Right cardiac atrium (tissue), 5 donors: ENCODE data around the gene PGA4. TPM values are rescaled to one million over a fixed set of nuclear protein-coding genes. Genes with fewer than 3 reads are reported as not detected.
"Not testable (repeated sequence)": the region's sequence is repeated elsewhere in the genome, so short reads cannot be mapped to it uniquely, and the experiment has no call there.

Source experiments
- ATAC-seq, 2 donors: fragments of 200-7000 bp; cut with Tn5 transposase; one replicate each; pipeline versions ENCODE4 v1.8.0 to v1.9.1; 2020; ENCODE audit warnings: moderate library complexity in 2 of 2, mild to moderate bottlenecking in 1 of 2
- DNase-seq, 3 donors: peaks; one replicate each; pipeline ENCODE4 v3.0.0-alpha.2; 2020
- H3K27ac ChIP-seq: one replicate; pipeline ENCODE4 v1.5.1; 2013; ENCODE audit warnings: mild to moderate bottlenecking, low read length, control low read depth, moderate library complexity
- H3K27me3 ChIP-seq: one replicate; pipeline ENCODE4 v1.6.1; 2013; ENCODE audit not compliant: control insufficient read depth, insufficient read depth
- H3K4me1 ChIP-seq: one replicate; pipeline ENCODE4 v1.6.1; 2013; ENCODE audit warnings: low read length; ENCODE audit not compliant: control insufficient read depth, insufficient read depth
- H3K4me3 ChIP-seq: one replicate; pipeline ENCODE4 v1.5.1; 2013; ENCODE audit warnings: low read length, control low read depth
- H3K9me3 ChIP-seq: one replicate; pipeline ENCODE4 v1.6.1; 2013; ENCODE audit warnings: low read length; ENCODE audit not compliant: control insufficient read depth
- WGBS: extraction: QIAGEN DNeasy Blood & Tissue Kit; methylation state at CpG from one replicate; pipeline ENCODE4 v1.1.7; 2013; 5-methylcytosine and 5-hydroxymethylcytosine counted together
- intact Hi-C, 4 donors: fragments of 100-400 bp; cut with DNase I; formaldehyde crosslinking; loops; one replicate each; pipeline versions ENCODE4 v1.11.0 to v1.14.0; 2022 to 2023
- polyA plus RNA-seq: library from polyadenylated mRNA; stranded (reverse); fragments of 200-250 nt; gene quantifications from one replicate; pipeline ENCODE4 v1.2.3, GENCODE V29; 2013
- total RNA-seq, 4 donors: library from RNA; stranded (reverse); fragmentation: NEBNext Ultra II Directional; extraction: Animal tissue kit (Norgen Biotek cat#: 25700); gene quantifications; one replicate each; pipeline ENCODE4 v1.2.1, GENCODE V29; 2021
- donor health status: healthy with polysubstance abuse.
- donor health status: DM: no; HTN: yes; CAD: no.
- donor health status: DM: no; HTN: no; CAD: no.
- donor health status: DM: no; HTN: yes; CAD: no; lungs with severe emphysema.
- donor health status: DM: yes; HTN: yes; CAD: no.

Gene PGA4
- total and polyA plus RNA-seq, 5 donors, result 0.71 to 7.4 (median 4.1) TPM

DNA sequence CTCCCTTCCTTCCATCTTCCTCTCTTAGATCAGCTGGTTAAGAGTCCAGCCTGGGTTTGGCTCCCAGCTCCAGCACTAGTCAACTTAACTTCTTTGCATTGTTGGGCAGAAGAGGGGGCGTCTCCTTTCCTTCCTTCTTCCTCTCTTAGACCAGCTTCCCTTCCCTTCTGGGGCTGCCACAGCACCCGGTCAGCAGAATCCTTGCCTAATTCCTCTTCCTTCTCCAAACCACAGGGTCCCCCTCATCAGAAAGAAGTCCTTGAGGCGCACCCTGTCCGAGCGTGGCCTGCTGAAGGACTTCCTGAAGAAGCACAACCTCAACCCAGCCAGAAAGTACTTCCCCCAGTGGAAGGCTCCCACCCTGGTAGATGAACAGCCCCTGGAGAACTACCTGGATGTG, 18.3 kb upstream of the PGA4 start:
- H3K4me1 ChIP-seq, H3K9me3 ChIP-seq, H3K4me3 ChIP-seq, H3K27ac ChIP-seq, intact Hi-C loops, H3K27me3 ChIP-seq, DNase-seq: not testable (repeated sequence)
- peak; percentile 42 to 64 for ATAC-seq
- 73% methylated on average over 2 of the region's 5 CpGs for WGBS

DNA sequence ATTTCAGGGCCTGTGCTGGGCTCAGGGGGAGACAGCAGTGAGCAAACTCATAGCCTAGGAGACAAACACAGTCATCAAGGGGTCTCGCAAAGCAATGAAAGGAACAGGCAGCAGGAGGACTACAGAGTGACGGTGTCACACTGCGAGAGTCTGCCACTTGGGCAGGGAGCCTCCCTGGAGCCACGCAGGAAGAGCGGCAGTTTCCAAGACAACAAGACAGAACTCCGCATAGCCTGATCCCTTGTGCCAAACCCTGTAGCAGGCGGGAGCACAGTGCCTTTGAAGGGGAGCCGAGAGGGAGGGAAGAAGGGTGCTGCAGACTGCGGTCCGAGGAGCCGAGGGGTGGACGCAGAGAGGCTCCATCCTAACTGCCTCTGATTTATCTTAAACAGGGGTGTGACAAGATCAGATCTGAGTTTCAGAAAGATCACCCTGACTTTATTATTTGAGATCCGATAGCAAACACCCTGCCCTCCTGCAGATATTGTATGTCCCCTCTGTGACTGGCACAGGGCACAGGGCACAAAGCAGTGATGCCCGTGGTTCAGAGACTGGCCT, 17.6 kb upstream of the PGA4 start:
- H3K4me1 ChIP-seq, intact Hi-C loops, H3K27ac ChIP-seq, H3K27me3 ChIP-seq, ATAC-seq, H3K9me3 ChIP-seq, DNase-seq, H3K4me3 ChIP-seq: not testable (repeated sequence)
- WGBS, result 55% methylated on average over 14 of the region's 14 CpGs

DNA sequence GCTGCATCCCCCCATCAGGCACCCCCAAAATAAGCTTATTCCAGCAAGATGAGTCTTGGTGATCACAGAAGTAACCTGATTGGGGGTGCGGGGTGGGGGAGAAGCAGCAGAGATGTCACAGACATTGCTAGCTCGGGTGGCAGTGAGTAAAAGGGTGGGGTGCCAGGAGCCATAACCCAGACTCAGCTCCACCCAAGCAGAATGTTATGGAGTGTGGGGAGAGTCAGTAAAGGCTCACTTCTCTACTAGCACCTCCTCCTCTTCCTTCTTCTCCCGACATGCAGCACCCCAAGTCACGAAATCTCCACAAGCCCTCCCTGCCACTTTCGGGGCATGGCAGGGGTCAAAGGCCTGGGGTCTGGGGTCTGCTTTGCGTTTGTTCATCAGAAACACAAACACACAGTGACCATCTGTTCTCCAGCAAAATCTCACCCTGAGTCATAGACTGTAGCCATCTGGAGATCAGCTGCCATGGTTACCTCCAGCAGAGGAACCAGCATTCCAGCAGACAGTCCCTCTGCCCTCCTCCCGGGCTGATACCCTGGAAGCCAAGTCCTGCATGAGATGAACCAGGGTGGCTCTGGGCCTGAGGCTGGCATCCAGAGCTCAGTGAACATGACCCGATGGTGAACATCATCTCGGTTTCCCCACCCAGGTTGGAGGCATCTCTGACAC, 14.4 kb upstream of the PGA4 start:
- ATAC-seq, H3K4me1 ChIP-seq, DNase-seq, H3K4me3 ChIP-seq, intact Hi-C loops, H3K9me3 ChIP-seq, H3K27me3 ChIP-seq, H3K27ac ChIP-seq: not testable (repeated sequence)
- WGBS, result no CpG with 5 or more reads among the region's 9 CpGs

DNA sequence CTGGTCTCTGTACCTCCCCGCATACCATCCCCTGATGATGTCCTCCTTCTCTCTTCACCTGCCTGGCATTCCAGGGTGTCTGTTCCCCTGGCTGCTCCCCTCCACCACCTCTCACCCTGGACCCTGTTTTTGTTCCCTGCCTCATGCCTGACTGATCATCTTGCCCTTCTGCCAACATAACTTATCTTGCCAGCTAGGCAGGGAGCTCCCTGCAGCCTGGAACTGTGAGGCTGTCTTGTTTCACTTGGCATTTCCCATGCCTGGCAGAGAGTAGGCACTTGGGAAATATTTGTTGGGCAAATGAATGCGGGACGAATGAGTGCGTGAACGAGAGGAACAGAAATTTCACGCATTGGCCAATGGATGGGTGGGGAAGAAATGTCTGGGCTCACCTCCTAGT, 11.5 kb upstream of the PGA4 start:
- DNase-seq, H3K4me1 ChIP-seq, H3K9me3 ChIP-seq, H3K27me3 ChIP-seq, intact Hi-C loops, H3K27ac ChIP-seq, H3K4me3 ChIP-seq: not testable (repeated sequence)
- no CpG with 5 or more reads among the region's 6 CpGs for WGBS
- ATAC-seq, result peak in 1 of 2 donors; percentile 4

DNA sequence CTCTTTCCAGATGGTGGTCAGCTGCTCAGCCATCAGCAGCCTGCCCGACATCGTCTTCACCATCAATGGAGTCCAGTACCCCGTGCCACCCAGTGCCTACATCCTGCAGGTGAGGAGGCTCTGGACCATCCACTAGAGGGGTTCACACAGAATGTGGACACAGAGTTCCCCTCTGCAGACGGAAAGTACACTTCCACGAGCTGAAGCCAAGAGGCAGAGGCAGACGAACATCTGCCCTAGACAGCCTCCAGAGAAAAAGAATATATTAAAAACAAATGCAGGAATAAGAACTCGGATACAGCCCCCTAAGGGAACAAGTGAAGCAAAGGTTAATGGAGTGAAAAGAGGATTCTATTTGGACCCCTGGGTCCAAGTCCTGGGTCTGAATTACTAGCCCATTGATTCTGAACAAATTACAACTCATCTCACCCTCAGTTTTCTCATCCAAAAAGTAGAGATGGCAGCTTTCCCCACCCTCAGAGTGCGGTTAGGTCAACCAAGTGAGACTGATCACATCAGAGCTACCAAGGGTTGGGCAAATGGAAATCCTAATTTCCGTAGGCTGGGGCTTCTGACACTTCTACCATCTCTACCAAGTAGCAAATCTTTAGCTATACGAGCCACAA, 10.7 kb upstream of the PGA4 start:
- WGBS, result 58% methylated on average over 7 of the region's 10 CpGs
- H3K9me3 ChIP-seq, H3K4me1 ChIP-seq, DNase-seq, H3K27ac ChIP-seq, H3K4me3 ChIP-seq, H3K27me3 ChIP-seq, intact Hi-C loops: not testable (repeated sequence)
- ATAC-seq, result peak in 1 of 2 donors; percentile 3

DNA sequence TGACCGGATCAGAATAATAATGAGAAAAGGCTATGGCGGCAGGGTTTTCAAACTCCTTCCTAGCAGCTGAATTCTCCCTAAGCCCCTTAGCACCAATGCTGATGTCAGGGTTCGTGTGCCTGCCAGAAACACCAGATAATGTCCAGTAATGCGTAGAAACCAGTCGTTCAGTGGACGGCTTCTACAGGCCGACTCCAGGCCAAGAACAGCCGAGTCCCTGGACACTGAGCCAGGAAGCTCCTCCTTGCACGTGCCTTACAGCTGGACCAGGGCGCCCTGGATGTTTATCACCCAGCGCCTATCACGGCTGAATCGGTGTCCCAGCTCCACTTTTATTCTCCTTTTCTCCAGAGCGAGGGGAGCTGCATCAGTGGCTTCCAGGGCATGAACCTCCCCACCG, 9.9 kb upstream of the PGA4 start:
- H3K9me3 ChIP-seq, H3K27ac ChIP-seq, H3K4me3 ChIP-seq, intact Hi-C loops, H3K27me3 ChIP-seq, DNase-seq, H3K4me1 ChIP-seq: not testable (repeated sequence)
- no CpG with 5 or more reads among the region's 15 CpGs for WGBS
- ATAC-seq, result peak; percentile 56 to 69

DNA sequence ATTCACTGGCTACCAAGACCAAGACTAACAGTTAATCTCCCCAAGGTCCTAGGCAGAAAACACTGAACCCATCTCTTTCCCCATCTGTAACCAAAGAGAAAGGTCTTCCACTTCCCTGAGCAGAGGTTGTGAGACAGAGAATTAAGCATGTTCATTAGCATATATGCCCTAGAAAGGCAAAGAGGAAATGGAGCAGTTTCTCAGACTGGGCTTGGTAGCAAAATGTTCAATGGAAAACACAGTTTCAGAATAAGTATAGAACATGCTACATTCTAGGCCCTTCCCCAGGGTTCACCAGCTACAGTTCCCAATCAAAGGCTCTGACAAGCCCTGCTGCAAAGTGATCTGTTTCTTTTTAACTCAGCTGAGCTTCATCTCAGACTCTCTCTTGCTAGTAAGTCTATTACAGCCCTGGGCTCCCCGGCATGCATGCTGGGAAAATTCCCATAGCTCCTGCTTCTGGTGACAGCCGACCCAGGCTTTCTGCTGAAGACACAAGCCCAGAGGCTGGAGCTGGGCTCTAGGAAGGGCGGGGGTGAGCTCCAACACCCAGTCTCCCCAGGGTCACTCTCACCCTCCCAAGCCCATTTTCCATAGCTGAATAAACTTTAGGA, 8.3 kb upstream of the PGA4 start:
- H3K4me3 ChIP-seq, H3K27me3 ChIP-seq, H3K4me1 ChIP-seq, H3K9me3 ChIP-seq, intact Hi-C loops, ATAC-seq, H3K27ac ChIP-seq, DNase-seq: not testable (repeated sequence)
- no CpG with 5 or more reads among the region's 3 CpGs for WGBS

DNA sequence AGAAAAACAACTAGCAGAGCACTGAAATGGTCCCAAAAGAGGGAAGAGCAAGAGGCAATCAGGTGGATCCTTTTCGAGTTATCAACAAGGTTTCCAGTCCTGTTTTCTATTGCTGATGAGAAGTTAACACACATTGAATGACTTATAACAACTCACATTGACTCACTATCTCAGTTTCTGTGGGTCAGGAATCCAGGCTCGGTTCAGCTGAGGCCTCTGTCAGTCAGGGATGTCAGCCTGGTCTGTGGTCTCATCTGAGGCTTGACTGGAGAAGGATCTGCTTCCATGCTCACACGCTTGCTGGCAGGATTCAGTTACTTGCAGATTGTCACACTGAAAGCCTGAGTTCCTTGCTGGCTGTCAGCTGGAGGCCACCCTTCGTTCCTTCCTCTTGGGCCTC, 3.8 kb upstream of the PGA4 start:
- no CpG with 5 or more reads among the region's 4 CpGs for WGBS
- DNase-seq, H3K9me3 ChIP-seq, intact Hi-C loops, ATAC-seq, H3K4me1 ChIP-seq, H3K4me3 ChIP-seq, H3K27me3 ChIP-seq, H3K27ac ChIP-seq: not testable (repeated sequence)

DNA sequence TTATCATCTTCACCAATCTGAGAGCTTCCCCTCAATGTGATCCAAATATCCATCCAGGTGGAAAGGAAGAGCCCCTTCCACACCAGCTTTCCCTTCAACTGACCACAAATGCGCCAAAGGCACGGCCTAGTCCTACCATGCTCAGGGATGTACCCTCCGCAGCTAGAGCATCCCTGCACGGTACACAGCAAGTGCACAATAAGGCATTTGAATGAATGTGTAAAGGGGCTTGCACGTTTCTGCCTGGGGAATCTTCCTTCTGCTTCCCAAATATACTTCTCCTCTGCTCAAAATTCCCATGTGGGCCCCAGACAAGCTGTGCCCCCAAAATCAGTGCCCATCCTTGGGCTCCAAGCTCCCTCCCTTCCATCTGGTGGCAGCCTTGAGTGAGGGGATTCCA, 3.1 kb upstream of the PGA4 start:
- H3K4me3 ChIP-seq, H3K9me3 ChIP-seq, H3K27ac ChIP-seq, DNase-seq, ATAC-seq, H3K4me1 ChIP-seq, intact Hi-C loops, H3K27me3 ChIP-seq: not testable (repeated sequence)
- WGBS, result 91% methylated on average over 5 of the region's 5 CpGs

DNA sequence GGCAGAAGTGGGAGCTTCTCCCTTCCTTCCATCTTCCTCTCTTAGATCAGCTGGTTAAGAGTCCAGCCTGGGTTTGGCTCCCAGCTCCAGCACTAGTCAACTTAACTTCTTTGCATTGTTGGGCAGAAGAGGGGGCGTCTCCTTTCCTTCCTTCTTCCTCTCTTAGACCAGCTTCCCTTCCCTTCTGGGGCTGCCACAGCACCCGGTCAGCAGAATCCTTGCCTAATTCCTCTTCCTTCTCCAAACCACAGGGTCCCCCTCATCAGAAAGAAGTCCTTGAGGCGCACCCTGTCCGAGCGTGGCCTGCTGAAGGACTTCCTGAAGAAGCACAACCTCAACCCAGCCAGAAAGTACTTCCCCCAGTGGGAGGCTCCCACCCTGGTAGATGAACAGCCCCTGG, 545 bp downstream of the PGA4 start:
- intact Hi-C loops, result not testable (repeated sequence)
- no CpG with 5 or more reads among the region's 5 CpGs for WGBS

DNA sequence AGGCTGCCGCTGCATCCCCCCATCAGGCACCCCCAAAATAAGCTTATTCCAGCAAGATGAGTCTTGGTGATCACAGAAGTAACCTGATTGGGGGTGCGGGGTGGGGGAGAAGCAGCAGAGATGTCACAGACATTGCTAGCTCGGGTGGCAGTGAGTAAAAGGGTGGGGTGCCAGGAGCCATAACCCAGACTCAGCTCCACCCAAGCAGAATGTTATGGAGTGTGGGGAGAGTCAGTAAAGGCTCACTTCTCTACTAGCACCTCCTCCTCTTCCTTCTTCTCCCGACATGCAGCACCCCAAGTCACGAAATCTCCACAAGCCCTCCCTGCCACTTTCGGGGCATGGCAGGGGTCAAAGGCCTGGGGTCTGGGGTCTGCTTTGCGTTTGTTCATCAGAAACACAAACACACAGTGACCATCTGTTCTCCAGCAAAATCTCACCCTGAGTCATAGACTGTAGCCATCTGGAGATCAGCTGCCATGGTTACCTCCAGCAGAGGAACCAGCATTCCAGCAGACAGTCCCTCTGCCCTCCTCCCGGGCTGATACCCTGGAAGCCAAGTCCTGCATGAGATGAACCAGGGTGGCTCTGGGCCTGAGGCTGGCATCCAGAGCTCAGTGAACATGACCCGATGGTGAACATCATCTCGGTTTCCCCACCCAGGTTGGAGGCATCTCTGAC, 4.5 kb downstream of the PGA4 start:
- intact Hi-C loops, H3K4me3 ChIP-seq: not testable (repeated sequence)
- no CpG with 5 or more reads among the region's 10 CpGs for WGBS

More for the DNA sequence above, 545 bp downstream of the PGA4 start:
- not testable (repeated sequence) for H3K9me3 ChIP-seq, H3K27ac ChIP-seq, DNase-seq, H3K27me3 ChIP-seq, H3K4me1 ChIP-seq, H3K4me3 ChIP-seq
- peak; percentile 34 to 39 for ATAC-seq

More for the DNA sequence above, 4.5 kb downstream of the PGA4 start:
- DNase-seq, H3K27me3 ChIP-seq, H3K4me1 ChIP-seq, ATAC-seq, H3K27ac ChIP-seq, H3K9me3 ChIP-seq: not testable (repeated sequence)
